ENCODE results near the gene RPN1. TPM values are rescaled to one million over a fixed set of nuclear protein-coding genes. Genes with fewer than 3 reads are reported as not detected.

The RPN1 gene
- total RNA-seq, 1 experiment from 2014 or later = 176 TPM

GRCh38 chr3:128634075-128634611 is 16.5 kb downstream of the RPN1 start:
- H3K79me2 ChIP-seq (ENCODE audit: low read length) = peaks cover 79% of the 10 kb centered on the region
- no peak overlapping the region for H3K4me2 ChIP-seq (ENCODE audit: low read depth, low read length, poor library complexity, severe bottlenecking)
- H3K27ac ChIP-seq (ENCODE audit: low read length) = no peak overlapping the region
- H4K20me1 ChIP-seq (ENCODE audit: insufficient read depth, low read depth, low read length) = peaks cover 11% of the 10 kb centered on the region; the same call in 1 of the 2 replicates
- H3K9me3 ChIP-seq (ENCODE audit: low read length) = no peaks in the 10 kb centered on the region
- no peaks in the 10 kb centered on the region for H3K27me3 ChIP-seq (ENCODE audit: low read length)
- H3K36me3 ChIP-seq (ENCODE audit: insufficient read depth, low read length) = peaks cover 29% of the 10 kb centered on the region
- H3K9me2 ChIP-seq (replicated peaks; ENCODE audit: insufficient read depth, low read length) = no peaks in the 10 kb centered on the region
- no peak overlapping the region for H3K9ac ChIP-seq (ENCODE audit: low read length)
- no peak overlapping the region for H2AFZ ChIP-seq (ENCODE audit: low read length)
- DNase-seq = no peak
- no peaks in the 10 kb centered on the region for H3K4me1 ChIP-seq (ENCODE audit: low read length)
- no peak overlapping the region for H3K4me3 ChIP-seq (ENCODE audit: low read length)

- Histone ChIP-seq H4K20me1 (ENCODE audit: insufficient read depth, low read depth, low read length) (0 out of 2 replicates have a peak, but pooled peaks cover 2% of the 10 kb centered on the region), H3K27me3 (ENCODE audit: low read length) (no peaks in the 10 kb centered on the region), H3K79me2 (ENCODE audit: low read length) (peaks cover 71% of the 10 kb centered on the region), H3K4me2 (ENCODE audit: low read depth, low read length, poor library complexity, severe bottlenecking) (no peak overlapping the region), H3K36me3 (ENCODE audit: insufficient read depth, low read length) (peaks cover 25% of the 10 kb centered on the region), H3K4me1 (ENCODE audit: low read length) (no peaks in the 10 kb centered on the region), H3K4me3 (ENCODE audit: low read length) (no peak overlapping the region), H3K27ac (ENCODE audit: low read length) (no peak overlapping the region), H3K9ac (ENCODE audit: low read length) (no peak overlapping the region), H3K9me3 (ENCODE audit: low read length) (no peaks in the 10 kb centered on the region), H2AFZ (ENCODE audit: low read length) (no peak overlapping the region), H3K9me2 (replicated peaks; ENCODE audit: insufficient read depth, low read length) (no peaks in the 10 kb centered on the region)
- no peak for DNase-seq
These were observed 18.3 kb downstream of the RPN1 start for GRCh38 chr3:128632301-128632700.

DNA sequence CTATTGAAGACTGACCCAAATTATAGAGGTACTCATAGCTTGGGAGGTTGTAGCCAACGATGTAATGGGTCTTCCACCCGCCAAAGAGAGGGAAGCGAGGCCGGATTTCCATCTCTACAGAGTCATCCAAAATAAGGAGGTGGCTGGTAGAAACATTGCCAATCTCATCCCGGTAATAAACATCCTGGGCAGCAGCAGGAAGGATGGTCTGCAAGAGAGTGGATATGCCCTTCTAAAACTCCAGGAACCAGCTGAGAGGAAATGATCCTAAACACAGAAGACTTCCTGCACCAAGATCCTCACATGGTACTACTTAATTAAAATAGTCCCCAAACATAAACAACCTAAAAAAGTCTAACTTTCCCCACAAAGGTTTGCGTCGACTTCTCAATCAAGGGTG is 20.7 kb downstream of the RPN1 start:
- H3K9me2 ChIP-seq (replicated peaks; ENCODE audit: insufficient read depth, low read length) = no peaks in the 10 kb centered on the region
- H3K79me2 ChIP-seq (ENCODE audit: low read length) = peaks cover 73% of the 10 kb centered on the region
- H3K27ac ChIP-seq (ENCODE audit: low read length) = no peak overlapping the region
- no peak overlapping the region for H3K4me2 ChIP-seq (ENCODE audit: low read depth, low read length, poor library complexity, severe bottlenecking)
- H3K4me1 ChIP-seq (ENCODE audit: low read length) = no peaks in the 10 kb centered on the region
- H3K27me3 ChIP-seq (ENCODE audit: low read length) = no peaks in the 10 kb centered on the region
- H3K9me3 ChIP-seq (ENCODE audit: low read length) = no peaks in the 10 kb centered on the region
- H4K20me1 ChIP-seq (ENCODE audit: insufficient read depth, low read depth, low read length) = no peaks in the 10 kb centered on the region
- H2AFZ ChIP-seq (ENCODE audit: low read length) = no peak overlapping the region
- no peak overlapping the region for H3K4me3 ChIP-seq (ENCODE audit: low read length)
- DNase-seq = no peak
- H3K36me3 ChIP-seq (ENCODE audit: insufficient read depth, low read length) = peaks cover 35% of the 10 kb centered on the region
- no peak overlapping the region for H3K9ac ChIP-seq (ENCODE audit: low read length)

DNA sequence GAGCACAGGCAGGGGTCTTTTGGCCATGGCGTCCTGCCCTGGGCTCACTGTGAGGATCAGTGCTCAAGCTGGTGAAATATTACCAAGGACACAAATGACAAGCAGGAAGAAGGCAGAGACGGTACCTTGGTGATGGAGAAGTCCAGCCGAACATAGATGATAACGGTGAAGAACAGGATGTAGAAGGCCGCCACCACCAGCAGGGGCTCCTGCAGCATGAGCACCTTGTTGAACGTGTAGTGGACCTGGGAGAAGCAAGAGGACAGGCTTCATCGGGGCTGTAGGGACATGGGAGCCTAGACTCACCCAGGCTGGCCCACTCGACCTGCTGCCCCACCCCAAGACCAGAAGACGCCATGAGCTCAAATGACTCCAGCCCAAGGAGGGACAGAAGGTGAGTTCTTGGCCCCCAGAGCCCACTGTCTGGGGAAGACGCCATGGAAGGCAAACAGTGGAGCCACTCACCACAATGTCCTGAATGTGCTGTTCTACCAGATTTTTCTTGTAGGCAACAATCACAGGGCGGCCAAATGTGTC is 25.1 kb downstream of the RPN1 start:
- Histone ChIP-seq H3K79me2 (ENCODE audit: low read length) (peaks cover 50% of the 10 kb centered on the region), H3K36me3 (ENCODE audit: insufficient read depth, low read length) (peaks cover 43% of the 10 kb centered on the region), H3K9ac (ENCODE audit: low read length) (no peak overlapping the region), H2AFZ (ENCODE audit: low read length) (no peak overlapping the region), H4K20me1 (ENCODE audit: insufficient read depth, low read depth, low read length) (no peaks in the 10 kb centered on the region), H3K27ac (ENCODE audit: low read length) (no peak overlapping the region), H3K4me1 (ENCODE audit: low read length) (no peaks in the 10 kb centered on the region), H3K4me3 (ENCODE audit: low read length) (no peak overlapping the region), H3K9me2 (replicated peaks; ENCODE audit: insufficient read depth, low read length) (no peaks in the 10 kb centered on the region), H3K27me3 (ENCODE audit: low read length) (no peaks in the 10 kb centered on the region), H3K9me3 (ENCODE audit: low read length) (no peaks in the 10 kb centered on the region), H3K4me2 (ENCODE audit: low read depth, low read length, poor library complexity, severe bottlenecking) (no peak overlapping the region)
- DNase-seq = no peak

- DNase-seq = no peak
- Histone ChIP-seq H3K36me3 (ENCODE audit: insufficient read depth, low read length) (peaks cover 36% of the 10 kb centered on the region), H3K9me3 (ENCODE audit: low read length) (no peaks in the 10 kb centered on the region), H4K20me1 (ENCODE audit: insufficient read depth, low read depth, low read length) (no peaks in the 10 kb centered on the region), H3K9ac (ENCODE audit: low read length) (no peak overlapping the region), H3K79me2 (ENCODE audit: low read length) (peaks cover 44% of the 10 kb centered on the region), H3K27me3 (ENCODE audit: low read length) (no peaks in the 10 kb centered on the region), H3K27ac (ENCODE audit: low read length) (no peak overlapping the region), H2AFZ (ENCODE audit: low read length) (no peak overlapping the region), H3K9me2 (replicated peaks; ENCODE audit: insufficient read depth, low read length) (no peaks in the 10 kb centered on the region), H3K4me1 (ENCODE audit: low read length) (peaks cover 7% of the 10 kb centered on the region), H3K4me2 (ENCODE audit: low read depth, low read length, poor library complexity, severe bottlenecking) (no peak overlapping the region), H3K4me3 (ENCODE audit: low read length) (no peak overlapping the region)
These were observed 26.0 kb downstream of the RPN1 start for GRCh38 chr3:128624526-128625138.

GRCh38 chr3:128623762-128624176 is 26.8 kb downstream of the RPN1 start:
- Histone ChIP-seq H4K20me1 (ENCODE audit: insufficient read depth, low read depth, low read length) (no peaks in the 10 kb centered on the region), H2AFZ (ENCODE audit: low read length) (no peak overlapping the region), H3K36me3 (ENCODE audit: insufficient read depth, low read length) (peaks cover 31% of the 10 kb centered on the region), H3K27me3 (ENCODE audit: low read length) (no peaks in the 10 kb centered on the region), H3K4me2 (ENCODE audit: low read depth, low read length, poor library complexity, severe bottlenecking) (no peak overlapping the region), H3K27ac (ENCODE audit: low read length) (no peak overlapping the region), H3K9ac (ENCODE audit: low read length) (no peak overlapping the region), H3K9me2 (replicated peaks; ENCODE audit: insufficient read depth, low read length) (no peaks in the 10 kb centered on the region), H3K4me1 (ENCODE audit: low read length) (peaks cover 16% of the 10 kb centered on the region), H3K9me3 (ENCODE audit: low read length) (no peaks in the 10 kb centered on the region), H3K4me3 (ENCODE audit: low read length) (no peak overlapping the region), H3K79me2 (ENCODE audit: low read length) (peaks cover 44% of the 10 kb centered on the region)
- no peak for DNase-seq

- Histone ChIP-seq H4K20me1 (ENCODE audit: insufficient read depth, low read depth, low read length) (no peaks in the 10 kb centered on the region), H2AFZ (ENCODE audit: low read length) (no peak overlapping the region), H3K9me3 (ENCODE audit: low read length) (no peaks in the 10 kb centered on the region), H3K4me3 (ENCODE audit: low read length) (no peak overlapping the region), H3K27me3 (ENCODE audit: low read length) (no peaks in the 10 kb centered on the region), H3K27ac (ENCODE audit: low read length) (no peak overlapping the region), H3K79me2 (ENCODE audit: low read length) (peaks cover 41% of the 10 kb centered on the region), H3K4me2 (ENCODE audit: low read depth, low read length, poor library complexity, severe bottlenecking) (no peak overlapping the region), H3K4me1 (ENCODE audit: low read length) (peaks cover 25% of the 10 kb centered on the region), H3K36me3 (ENCODE audit: insufficient read depth, low read length) (peaks cover 31% of the 10 kb centered on the region), H3K9ac (ENCODE audit: low read length) (no peak overlapping the region), H3K9me2 (replicated peaks; ENCODE audit: insufficient read depth, low read length) (no peaks in the 10 kb centered on the region)
- DNase-seq = no peak
These were observed 28.7 kb downstream of the RPN1 start for GRCh38 chr3:128621931-128622330.

DNA sequence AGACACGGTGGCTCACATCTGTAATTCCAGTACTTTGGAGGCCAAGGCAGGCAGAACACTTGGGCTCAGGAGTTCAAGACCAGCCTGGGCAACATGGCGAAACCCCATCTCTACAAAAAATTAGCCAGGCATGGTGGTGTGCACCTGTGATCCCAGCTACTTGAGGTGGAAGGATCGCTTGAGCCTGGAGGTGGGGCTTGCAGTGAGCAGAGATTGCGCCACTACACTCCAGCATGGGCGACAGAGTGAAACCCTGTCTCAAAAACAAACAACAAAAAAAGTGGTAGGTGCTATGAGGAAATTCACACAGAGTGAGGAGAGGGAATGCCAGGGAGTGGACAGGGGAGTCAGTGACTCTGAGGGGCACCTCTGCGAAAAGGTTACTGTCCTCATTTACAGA is 29.4 kb downstream of the RPN1 start:
- H2AFZ ChIP-seq (ENCODE audit: low read length) = no peak overlapping the region
- peaks cover 25% of the 10 kb centered on the region for H3K4me1 ChIP-seq (ENCODE audit: low read length)
- no peak overlapping the region for H3K27ac ChIP-seq (ENCODE audit: low read length)
- peaks cover 40% of the 10 kb centered on the region for H3K79me2 ChIP-seq (ENCODE audit: low read length)
- H3K4me2 ChIP-seq (ENCODE audit: low read depth, low read length, poor library complexity, severe bottlenecking) = no peak overlapping the region
- H3K27me3 ChIP-seq (ENCODE audit: low read length) = no peaks in the 10 kb centered on the region
- no peaks in the 10 kb centered on the region for H4K20me1 ChIP-seq (ENCODE audit: insufficient read depth, low read depth, low read length)
- H3K9ac ChIP-seq (ENCODE audit: low read length) = no peak overlapping the region
- H3K9me3 ChIP-seq (ENCODE audit: low read length) = no peaks in the 10 kb centered on the region
- H3K4me3 ChIP-seq (ENCODE audit: low read length) = no peak overlapping the region
- H3K9me2 ChIP-seq (replicated peaks; ENCODE audit: insufficient read depth, low read length) = no peaks in the 10 kb centered on the region
- peaks cover 26% of the 10 kb centered on the region for H3K36me3 ChIP-seq (ENCODE audit: insufficient read depth, low read length)
- DNase-seq = no peak
